GM12874 (cell line): ENCODE measurements around the gene XYLT1.

ENCODE experiments used
- TF ChIP-seq, protein P1 (sequence below): IDR thresholded peaks from 2 replicates; pipeline ENCODE4 v1.5.1; 2011; ENCODE audit warnings: low read depth, mild to moderate bottlenecking, control low read depth, low read length, moderate library complexity; ENCODE audit not compliant: insufficient read depth

XYLT1 gene

DNA sequence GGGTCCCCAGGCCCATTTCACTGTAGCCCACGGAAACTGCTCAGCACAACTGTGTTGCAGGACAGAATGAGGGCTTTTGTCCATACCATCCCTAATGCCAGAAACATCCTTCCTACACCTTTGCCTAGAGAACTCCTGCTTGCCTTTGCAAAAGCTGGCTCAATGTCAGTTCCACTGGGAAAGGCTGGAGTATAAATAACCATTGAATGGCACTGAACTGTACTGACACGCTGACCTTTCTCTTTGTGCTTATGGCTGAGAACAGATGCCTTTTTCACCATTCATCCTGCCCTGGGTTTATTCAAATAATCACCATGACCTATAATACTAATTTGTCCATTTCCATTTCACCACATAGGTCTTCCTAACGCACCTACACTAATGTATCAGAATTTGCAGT, 300.3 kb downstream of the XYLT1 start:
- TF ChIP-seq, protein P1, sequence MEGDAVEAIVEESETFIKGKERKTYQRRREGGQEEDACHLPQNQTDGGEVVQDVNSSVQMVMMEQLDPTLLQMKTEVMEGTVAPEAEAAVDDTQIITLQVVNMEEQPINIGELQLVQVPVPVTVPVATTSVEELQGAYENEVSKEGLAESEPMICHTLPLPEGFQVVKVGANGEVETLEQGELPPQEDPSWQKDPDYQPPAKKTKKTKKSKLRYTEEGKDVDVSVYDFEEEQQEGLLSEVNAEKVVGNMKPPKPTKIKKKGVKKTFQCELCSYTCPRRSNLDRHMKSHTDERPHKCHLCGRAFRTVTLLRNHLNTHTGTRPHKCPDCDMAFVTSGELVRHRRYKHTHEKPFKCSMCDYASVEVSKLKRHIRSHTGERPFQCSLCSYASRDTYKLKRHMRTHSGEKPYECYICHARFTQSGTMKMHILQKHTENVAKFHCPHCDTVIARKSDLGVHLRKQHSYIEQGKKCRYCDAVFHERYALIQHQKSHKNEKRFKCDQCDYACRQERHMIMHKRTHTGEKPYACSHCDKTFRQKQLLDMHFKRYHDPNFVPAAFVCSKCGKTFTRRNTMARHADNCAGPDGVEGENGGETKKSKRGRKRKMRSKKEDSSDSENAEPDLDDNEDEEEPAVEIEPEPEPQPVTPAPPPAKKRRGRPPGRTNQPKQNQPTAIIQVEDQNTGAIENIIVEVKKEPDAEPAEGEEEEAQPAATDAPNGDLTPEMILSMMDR: no peak

DNA sequence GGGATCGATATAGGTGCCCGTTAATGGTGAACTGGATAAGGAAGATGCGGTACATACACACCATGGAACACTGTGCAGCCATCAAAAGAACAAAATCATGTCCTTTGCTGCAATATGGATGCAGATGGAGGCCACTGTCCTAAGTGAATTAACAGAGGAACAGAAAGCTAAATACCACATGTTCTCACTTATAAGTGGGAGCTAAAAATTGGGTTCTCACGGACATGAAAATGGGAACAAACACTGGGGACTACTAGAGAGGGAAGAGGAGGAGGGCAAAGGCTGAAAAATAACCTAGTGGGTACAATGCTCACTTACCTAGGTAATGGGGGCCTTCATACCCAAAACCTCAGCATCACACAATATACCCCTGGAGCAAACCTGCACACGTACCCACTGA, 302.6 kb downstream of the XYLT1 start:
- TF ChIP-seq, protein P1: no peak

DNA sequence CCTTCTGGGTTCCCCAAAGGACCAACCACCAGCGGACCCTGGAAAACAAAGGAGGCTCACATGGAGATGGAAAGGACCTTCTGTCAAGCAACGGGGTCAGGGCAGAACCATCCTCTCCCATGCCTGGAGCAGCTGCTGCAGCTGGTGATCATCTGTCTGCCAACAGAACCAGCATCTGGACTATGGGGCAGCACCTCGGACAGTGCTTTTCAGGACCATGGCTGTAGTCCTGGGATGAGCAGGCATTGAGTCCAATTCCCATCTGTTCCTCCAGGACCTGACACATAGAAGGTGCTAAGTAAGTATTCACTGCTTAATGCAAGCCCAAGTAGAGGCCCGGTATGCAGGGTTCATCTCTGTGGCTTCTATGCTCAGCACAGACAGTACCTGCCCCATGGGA, 304.7 kb downstream of the XYLT1 start:
- TF ChIP-seq, protein P1: no peak

DNA sequence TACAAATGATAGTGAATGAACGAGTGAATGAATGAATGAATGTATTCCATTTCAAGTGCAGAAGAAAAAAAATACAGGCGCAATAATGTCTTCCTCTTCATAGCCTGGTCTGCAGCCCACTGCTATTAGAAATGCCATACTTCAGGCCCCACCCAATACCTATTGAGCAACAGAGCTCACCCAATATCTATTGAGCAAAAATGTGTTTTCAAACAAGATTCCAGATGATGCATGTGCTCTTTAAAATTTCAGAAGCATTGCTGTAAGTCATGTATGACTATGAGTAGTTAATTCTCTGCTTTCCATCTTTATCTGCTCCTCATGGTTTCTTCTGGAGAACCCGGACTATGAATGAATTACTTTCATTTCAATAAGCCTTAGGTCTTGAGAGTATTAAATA, 308.2 kb downstream of the XYLT1 start:
- TF ChIP-seq, protein P1: no peak

DNA sequence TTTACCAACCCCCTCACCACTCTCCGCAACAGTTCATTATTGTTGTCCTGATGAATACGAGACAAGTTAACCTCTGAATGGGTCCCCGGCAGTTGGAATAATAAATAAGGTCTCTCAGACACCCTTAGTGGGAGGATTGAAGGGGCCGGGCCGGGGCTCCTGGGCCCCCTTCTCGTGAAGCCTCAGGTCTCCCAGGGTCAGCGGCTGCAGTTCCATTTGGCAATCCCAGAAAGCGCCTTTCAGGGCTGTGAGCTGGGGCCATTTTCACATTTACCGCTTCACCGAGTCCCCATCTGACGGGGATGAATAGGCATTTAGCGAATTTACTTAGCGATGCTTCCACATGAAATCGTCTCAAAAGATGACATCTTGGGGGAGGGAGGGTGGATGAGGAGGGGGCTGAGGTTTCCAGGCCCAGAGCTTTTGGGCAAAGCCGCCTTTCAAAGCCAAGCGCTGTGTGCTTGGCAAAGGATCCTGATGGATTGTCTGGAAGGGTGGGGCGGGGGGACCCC, 309.8 kb downstream of the XYLT1 start:
- TF ChIP-seq, protein P1: no peak

DNA sequence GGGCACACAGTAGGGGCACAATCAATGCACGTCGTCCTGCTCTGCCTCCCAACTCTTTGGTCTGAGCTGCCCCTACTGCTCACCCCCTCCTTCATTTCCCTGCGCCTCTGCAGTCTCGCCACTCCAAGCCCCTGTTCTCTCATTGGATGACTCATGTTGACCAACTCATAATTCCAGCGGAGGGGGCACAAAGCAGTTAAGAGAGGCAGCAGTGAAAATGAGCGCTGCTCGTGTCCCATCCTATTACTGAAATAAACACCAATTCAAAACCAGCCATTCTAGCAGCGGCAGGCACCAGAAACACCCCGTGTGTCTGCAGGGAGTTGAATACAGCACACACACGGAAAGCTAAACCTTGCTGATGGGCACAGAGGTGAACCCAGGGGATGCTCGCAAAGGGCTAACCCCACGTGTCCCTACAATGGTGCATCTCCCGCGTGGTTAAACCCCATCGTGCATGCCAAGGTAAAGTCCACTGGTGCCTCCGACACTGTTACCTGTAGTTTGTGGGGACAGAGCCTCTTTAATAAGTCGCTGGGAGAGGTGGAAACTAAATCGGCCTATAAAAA, 310.4 kb downstream of the XYLT1 start:
- TF ChIP-seq, protein P1: no peak

DNA sequence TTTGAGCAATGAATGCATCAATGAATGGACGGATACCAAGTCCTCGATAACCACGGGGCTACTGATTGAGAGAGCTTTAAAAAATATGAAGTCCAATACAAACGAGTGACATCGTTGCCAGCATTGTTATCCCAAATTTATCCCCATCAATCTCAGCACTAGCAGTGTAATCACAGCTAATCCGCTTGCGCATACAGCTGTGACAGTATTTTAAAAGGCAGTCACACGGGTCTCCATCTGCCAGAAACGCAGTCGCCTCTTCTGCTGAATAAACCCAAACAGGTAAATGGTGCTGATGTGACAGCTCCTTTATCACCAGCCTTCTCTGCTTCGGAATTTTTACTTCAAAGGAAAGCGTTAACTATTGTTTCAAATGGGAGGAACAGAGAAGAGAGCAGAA, 311.1 kb downstream of the XYLT1 start:
- TF ChIP-seq, protein P1: no peak
